Ovary (tissue), 3 donors: ENCODE results near the gene ZC3H6.
"Not testable (repeated sequence)": the region's sequence is repeated elsewhere in the genome, so short reads cannot be mapped to it uniquely, and the experiment has no call there.

Experiments used
- POLR2A ChIP-seq: fragments of 450-650 bp; IDR thresholded peaks from one replicate; pipeline ENCODE4 v1.6.1; 2017; ENCODE audit warnings: antibody characterized with exemption, mild to moderate bottlenecking, moderate library complexity
- TF ChIP-seq, protein P1 (sequence below), 3 donors: fragments of 450-650 bp in 2 of 3; fragments of 200-600 bp in 1 of 3; IDR thresholded peaks; one replicate each; pipeline versions ENCODE4 v1.5.1 to v1.8.0; 2016 to 2022; ENCODE audit warnings: antibody characterized with exemption in 3 of 3, mild to moderate bottlenecking in 1 of 3
- donor health status: DM: no; HTN: no; CAD: no.

DNA sequence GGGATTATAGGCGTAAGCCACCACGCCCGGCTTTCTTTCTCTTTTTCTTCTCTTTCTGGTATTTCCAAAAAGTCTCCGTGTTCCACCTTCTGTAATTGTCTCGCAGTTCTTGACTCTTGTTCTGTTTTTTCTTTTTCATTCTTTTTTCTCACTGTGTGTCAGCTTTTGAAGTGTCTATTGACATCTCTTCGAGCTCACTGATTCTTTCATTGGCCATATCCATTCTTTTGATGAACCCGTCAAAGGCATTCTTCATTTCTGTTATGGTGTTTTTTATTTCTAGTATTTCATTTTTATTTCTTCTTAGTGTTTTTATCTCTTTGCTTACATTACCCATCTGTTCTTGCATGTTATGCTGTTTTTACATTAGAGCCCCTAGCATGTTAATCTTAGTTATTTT is 84.7 kb downstream of the ZC3H6 start:
- TF ChIP-seq, protein P1, sequence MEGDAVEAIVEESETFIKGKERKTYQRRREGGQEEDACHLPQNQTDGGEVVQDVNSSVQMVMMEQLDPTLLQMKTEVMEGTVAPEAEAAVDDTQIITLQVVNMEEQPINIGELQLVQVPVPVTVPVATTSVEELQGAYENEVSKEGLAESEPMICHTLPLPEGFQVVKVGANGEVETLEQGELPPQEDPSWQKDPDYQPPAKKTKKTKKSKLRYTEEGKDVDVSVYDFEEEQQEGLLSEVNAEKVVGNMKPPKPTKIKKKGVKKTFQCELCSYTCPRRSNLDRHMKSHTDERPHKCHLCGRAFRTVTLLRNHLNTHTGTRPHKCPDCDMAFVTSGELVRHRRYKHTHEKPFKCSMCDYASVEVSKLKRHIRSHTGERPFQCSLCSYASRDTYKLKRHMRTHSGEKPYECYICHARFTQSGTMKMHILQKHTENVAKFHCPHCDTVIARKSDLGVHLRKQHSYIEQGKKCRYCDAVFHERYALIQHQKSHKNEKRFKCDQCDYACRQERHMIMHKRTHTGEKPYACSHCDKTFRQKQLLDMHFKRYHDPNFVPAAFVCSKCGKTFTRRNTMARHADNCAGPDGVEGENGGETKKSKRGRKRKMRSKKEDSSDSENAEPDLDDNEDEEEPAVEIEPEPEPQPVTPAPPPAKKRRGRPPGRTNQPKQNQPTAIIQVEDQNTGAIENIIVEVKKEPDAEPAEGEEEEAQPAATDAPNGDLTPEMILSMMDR (IDR thresholded peaks at IDR 0.05) = not testable (repeated sequence)
- not testable (repeated sequence) for TF ChIP-seq POLR2A
